Gastroesophageal sphincter (tissue), 3 donors: ENCODE data around the gene NKAIN2.

Source experiments
- CTCF ChIP-seq, 4 experiments: fragments of 200-600 bp in 2 of 4; fragments of 450-650 bp in 2 of 4; sonication (generic) in 1 of 4; IDR thresholded peaks; one replicate each; pipeline ENCODE4 v1.5.1; 2017 to 2019; ENCODE audit warnings: antibody characterized with exemption in 4 of 4, mild to moderate bottlenecking in 2 of 4, moderate library complexity in 2 of 4
- EP300 ChIP-seq: sonication (generic); formaldehyde crosslinking; IDR thresholded peaks from one replicate; pipeline ENCODE4 v1.6.1; 2017; ENCODE audit warnings: antibody characterized with exemption, mild to moderate bottlenecking
- POLR2A ChIP-seq, 2 donors: fragments of 450-650 bp; IDR thresholded peaks; one replicate each; pipeline ENCODE4 v1.6.1; 2017; ENCODE audit warnings: antibody characterized with exemption in 2 of 2, mild to moderate bottlenecking in 2 of 2, moderate library complexity in 1 of 2
- POLR2AphosphoS5 ChIP-seq: sonication (generic); formaldehyde crosslinking; IDR thresholded peaks from one replicate; pipeline ENCODE4 v1.6.1; 2017; ENCODE audit warnings: antibody characterized with exemption

GRCh38 chr6:124400261-124400999, 596.8 kb downstream of the NKAIN2 start:
- TF ChIP-seq CTCF (IDR thresholded peaks at IDR 0.05) (no peak), EP300 (no peak), POLR2AphosphoS5 (no peak), POLR2A (IDR thresholded peaks at IDR 0.05) (no peak)
